Karpas-422 (cell line): ENCODE measurements around the gene FBXL17. TPM values are rescaled to one million over a fixed set of nuclear protein-coding genes. Genes with fewer than 3 reads are reported as not detected.

Source experiments
- DNase-seq: peaks from one replicate; pipeline ENCODE4 v3.0.0-alpha.2; 2015
- H2AFZ ChIP-seq: fragments of 200-600 bp; sonication (generic); 2 replicates; pipeline ENCODE4 v1.6.1; 2014; ENCODE audit warnings: antibody characterized with exemption, low read length, mixed read lengths
- H3K27ac ChIP-seq: fragments of 200-600 bp; sonication (generic); 2 replicates; pipeline ENCODE4 v1.5.1; 2014; ENCODE audit warnings: mild to moderate bottlenecking, low read length, moderate library complexity
- H3K27me3 ChIP-seq: fragments of 200-600 bp; sonication (generic); 2 replicates; pipeline ENCODE4 v1.6.1; 2014; ENCODE audit warnings: low read length, mixed read lengths
- H3K36me3 ChIP-seq: fragments of 200-600 bp; sonication (generic); 2 replicates; pipeline ENCODE4 v1.6.1; 2014; ENCODE audit warnings: low read length, mixed read lengths; ENCODE audit not compliant: insufficient read depth
- H3K4me1 ChIP-seq: fragments of 200-600 bp; sonication (generic); 2 replicates; pipeline ENCODE4 v1.6.1; 2014; ENCODE audit warnings: mild to moderate bottlenecking, low read length, mixed read lengths
- H3K4me2 ChIP-seq: fragments of 200-600 bp; sonication (generic); 2 replicates; pipeline ENCODE4 v1.6.1; 2014; ENCODE audit warnings: low read length, low read depth, mild to moderate bottlenecking; ENCODE audit not compliant: poor library complexity, severe bottlenecking
- H3K4me3 ChIP-seq: fragments of 200-600 bp; sonication (generic); 2 replicates; pipeline ENCODE4 v1.5.1; 2014; ENCODE audit warnings: mild to moderate bottlenecking, antibody characterized with exemption, low read length, mixed read lengths
- H3K79me2 ChIP-seq: fragments of 200-600 bp; sonication (generic); 2 replicates; pipeline ENCODE4 v1.6.1; 2014; ENCODE audit warnings: mild to moderate bottlenecking, low read length, mixed read lengths
- H3K9ac ChIP-seq: fragments of 200-600 bp; sonication (generic); 2 replicates; pipeline ENCODE4 v1.6.0; 2014; ENCODE audit warnings: low read length
- H3K9me2 ChIP-seq: fragments of 200-600 bp; sonication (generic), shearing (Covaris generic); replicated peaks from 2 replicates; pipeline ENCODE4 v1.6.0; 2014; ENCODE audit warnings: mild to moderate bottlenecking, low read length, moderate library complexity; ENCODE audit not compliant: insufficient read depth
- H3K9me3 ChIP-seq: fragments of 300-700, 200-600 bp; sonication (generic); 2 replicates; pipeline ENCODE4 v1.6.1; 2014; ENCODE audit warnings: low read length, mixed read lengths
- H4K20me1 ChIP-seq: fragments of 200-600 bp; sonication (generic); 2 replicates; pipeline ENCODE4 v1.6.1; 2014; ENCODE audit warnings: mild to moderate bottlenecking, antibody characterized with exemption, low read length, low read depth; ENCODE audit not compliant: insufficient read depth
- small RNA-seq: library from RNA; depleted of rRNA; stranded (forward); fragments of <200 nt; gene quantifications from one replicate; pipeline ENCODE3, GENCODE V24; 2014
- total RNA-seq: library from RNA; depleted of rRNA; stranded (reverse); fragments of >200 nt; shearing (Covaris generic); gene quantifications from 2 replicates; pipeline ENCODE4 v1.2.3, GENCODE V29; 2014; ENCODE audit warnings: low replicate concordance

Gene FBXL17
- total RNA-seq, 1 experiment from 2014 or later = 26.9 TPM

DNA sequence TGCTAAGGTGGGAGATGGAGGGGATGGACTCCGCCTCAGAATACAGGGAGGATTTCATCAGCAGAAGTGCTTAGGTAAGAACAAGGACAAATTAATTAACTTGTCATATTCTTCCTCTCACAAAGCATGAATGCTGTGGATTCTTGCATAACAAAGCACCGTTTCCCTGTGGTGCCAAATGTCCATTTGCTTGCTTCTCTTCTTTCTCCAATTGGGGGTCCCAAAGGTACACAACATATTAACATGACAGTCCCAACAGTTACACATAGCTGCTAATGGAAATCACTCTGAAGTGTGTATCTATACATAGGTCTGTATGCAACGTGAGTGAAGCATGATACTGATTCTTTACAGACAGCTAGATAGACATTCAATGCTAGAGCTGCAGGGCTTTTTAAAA is 564.5 kb downstream of the FBXL17 start:
- Histone ChIP-seq H4K20me1 (no peaks in the 10 kb centered on the region), H2AFZ (no peak overlapping the region), H3K9me2 (no peaks in the 10 kb centered on the region), H3K27me3 (no peaks in the 10 kb centered on the region), H3K4me3 (no peak overlapping the region), H3K9me3 (no peaks in the 10 kb centered on the region), H3K4me2 (no peak overlapping the region), H3K79me2 (no peaks in the 10 kb centered on the region), H3K4me1 (no peaks in the 10 kb centered on the region), H3K36me3 (no peaks in the 10 kb centered on the region), H3K27ac (no peak overlapping the region), H3K9ac (no peak overlapping the region)
- no peak for DNase-seq

GRCh38 chr5:107815109-107815508 is 566.8 kb downstream of the FBXL17 start:
- no peak overlapping the region for H3K4me3 ChIP-seq
- no peak overlapping the region for H3K9ac ChIP-seq
- no peak overlapping the region for H2AFZ ChIP-seq
- no peaks in the 10 kb centered on the region for H3K9me3 ChIP-seq
- H3K4me1 ChIP-seq = no peaks in the 10 kb centered on the region
- H3K27me3 ChIP-seq = no peaks in the 10 kb centered on the region
- H3K9me2 ChIP-seq = no peaks in the 10 kb centered on the region
- DNase-seq = no peak
- no peaks in the 10 kb centered on the region for H3K36me3 ChIP-seq
- no peaks in the 10 kb centered on the region for H4K20me1 ChIP-seq
- H3K27ac ChIP-seq = no peak overlapping the region
- no peaks in the 10 kb centered on the region for H3K79me2 ChIP-seq
- no peak overlapping the region for H3K4me2 ChIP-seq

GRCh38 chr5:107814183-107814827 is 567.6 kb downstream of the FBXL17 start:
- Histone ChIP-seq H3K4me2 (no peak overlapping the region), H3K27me3 (no peaks in the 10 kb centered on the region), H3K27ac (no peak overlapping the region), H3K9ac (no peak overlapping the region), H2AFZ (no peak overlapping the region), H3K9me2 (no peaks in the 10 kb centered on the region), H3K9me3 (no peaks in the 10 kb centered on the region), H3K79me2 (no peaks in the 10 kb centered on the region), H3K36me3 (no peaks in the 10 kb centered on the region), H4K20me1 (no peaks in the 10 kb centered on the region), H3K4me3 (no peak overlapping the region), H3K4me1 (no peaks in the 10 kb centered on the region)
- DNase-seq = no peak

DNA sequence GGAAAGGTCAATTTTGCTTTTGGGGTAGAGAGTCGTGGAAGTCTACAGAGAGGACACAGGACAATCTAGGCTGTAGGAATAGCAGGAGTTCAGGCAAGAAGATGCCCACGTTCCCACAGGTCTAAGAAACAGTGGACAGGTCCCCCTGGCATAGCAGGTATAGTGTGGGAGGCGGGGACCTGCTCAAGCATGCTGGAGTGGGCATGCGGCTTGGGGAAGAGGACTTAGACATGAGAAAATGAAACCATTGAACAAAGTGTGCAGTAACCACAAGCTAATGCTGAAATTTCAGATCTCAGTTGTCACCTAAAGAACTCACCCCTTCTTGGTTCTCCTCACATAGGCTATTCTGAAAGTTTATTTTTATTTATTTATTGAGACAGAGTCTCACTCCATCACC is 568.3 kb downstream of the FBXL17 start:
- DNase-seq = no peak
- no peak overlapping the region for H3K27ac ChIP-seq
- no peaks in the 10 kb centered on the region for H3K36me3 ChIP-seq
- H3K9ac ChIP-seq = no peak overlapping the region
- H3K4me3 ChIP-seq = no peak overlapping the region
- H3K9me2 ChIP-seq = no peaks in the 10 kb centered on the region
- no peak overlapping the region for H3K4me2 ChIP-seq
- no peaks in the 10 kb centered on the region for H3K4me1 ChIP-seq
- H3K27me3 ChIP-seq = no peaks in the 10 kb centered on the region
- no peaks in the 10 kb centered on the region for H4K20me1 ChIP-seq
- no peaks in the 10 kb centered on the region for H3K79me2 ChIP-seq
- H2AFZ ChIP-seq = no peak overlapping the region
- no peaks in the 10 kb centered on the region for H3K9me3 ChIP-seq

DNA sequence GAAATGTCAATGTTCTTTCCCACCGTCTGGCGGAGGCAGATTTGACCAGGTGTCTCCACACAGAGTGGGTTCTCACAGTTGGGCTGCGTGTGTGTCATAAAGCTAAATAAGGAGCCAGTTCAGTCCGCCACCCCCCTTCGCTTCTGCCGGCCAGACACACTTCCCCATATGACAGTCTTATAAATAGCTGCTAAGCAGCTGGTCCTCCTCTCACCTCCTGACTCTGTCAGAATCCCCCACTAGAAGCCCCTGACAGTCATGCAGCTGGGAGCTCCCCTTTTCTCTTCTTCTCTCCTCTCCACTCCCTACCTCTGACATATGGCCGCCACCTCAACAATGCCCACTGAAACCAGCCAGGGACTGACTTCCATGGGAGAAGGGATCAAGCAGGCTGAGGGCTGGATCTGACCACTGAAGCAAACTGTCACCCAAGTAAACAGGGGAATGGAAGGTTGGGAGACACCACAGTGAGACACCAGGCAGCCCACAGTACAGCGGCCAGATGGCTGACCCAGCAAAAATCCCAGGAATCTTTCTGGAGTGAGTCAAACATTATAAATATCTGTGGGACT is 569.2 kb downstream of the FBXL17 start:
- no peak overlapping the region for H3K9ac ChIP-seq
- no peak overlapping the region for H3K4me3 ChIP-seq
- H2AFZ ChIP-seq = no peak overlapping the region
- no peak for DNase-seq
- H3K79me2 ChIP-seq = no peaks in the 10 kb centered on the region
- H3K4me2 ChIP-seq = no peak overlapping the region
- no peaks in the 10 kb centered on the region for H3K4me1 ChIP-seq
- no peaks in the 10 kb centered on the region for H3K9me2 ChIP-seq
- no peaks in the 10 kb centered on the region for H4K20me1 ChIP-seq
- no peak overlapping the region for H3K27ac ChIP-seq
- no peaks in the 10 kb centered on the region for H3K36me3 ChIP-seq
- H3K9me3 ChIP-seq = no peaks in the 10 kb centered on the region
- no peaks in the 10 kb centered on the region for H3K27me3 ChIP-seq

GRCh38 chr5:107809201-107810034 is 572.5 kb downstream of the FBXL17 start:
- no peaks in the 10 kb centered on the region for H3K79me2 ChIP-seq
- no peak overlapping the region for H3K9ac ChIP-seq
- no peaks in the 10 kb centered on the region for H3K4me1 ChIP-seq
- H3K36me3 ChIP-seq = no peaks in the 10 kb centered on the region
- no peak overlapping the region for H3K4me2 ChIP-seq
- H2AFZ ChIP-seq = no peak overlapping the region
- no peak overlapping the region for H3K27ac ChIP-seq
- no peak for DNase-seq
- no peaks in the 10 kb centered on the region for H3K9me2 ChIP-seq
- no peak overlapping the region for H3K4me3 ChIP-seq
- no peaks in the 10 kb centered on the region for H4K20me1 ChIP-seq
- no peaks in the 10 kb centered on the region for H3K27me3 ChIP-seq
- H3K9me3 ChIP-seq = no peaks in the 10 kb centered on the region

Small RNAs within 50 kb of the gene (small RNA-seq; reads per million reads assigned to genes)
- not detected for gene RN7SKP122
